IPS-20b (cell line): Measurements from ENCODE around the gene KCNK4.
"Not testable (repeated sequence)": the region's sequence is repeated elsewhere in the genome, so short reads cannot be mapped to it uniquely, and the experiment has no call there.

Experiments
- H3K27ac ChIP-seq: one replicate; pipeline ENCODE4 v1.5.1; 2013; ENCODE audit warnings: low read length
- H3K27me3 ChIP-seq: 2 replicates; pipeline ENCODE4 v1.6.1; 2013; ENCODE audit warnings: mild to moderate bottlenecking, low read length, inconsistent platforms; ENCODE audit not compliant: insufficient read depth
- H3K36me3 ChIP-seq: 2 replicates; pipeline ENCODE4 v1.6.1; 2013; ENCODE audit warnings: low read depth, mild to moderate bottlenecking, inconsistent platforms, low read length, moderate library complexity; ENCODE audit not compliant: insufficient read depth
- H3K4me1 ChIP-seq: 2 replicates; pipeline ENCODE4 v1.6.1; 2013; ENCODE audit warnings: mild to moderate bottlenecking, control low read depth, inconsistent platforms, low read length, moderate library complexity; ENCODE audit not compliant: insufficient read depth
- H3K4me3 ChIP-seq: 2 replicates; pipeline ENCODE4 v1.5.1; 2013; ENCODE audit warnings: mild to moderate bottlenecking, low read length, inconsistent platforms
- H3K9ac ChIP-seq: 2 replicates; pipeline ENCODE4 v1.6.1; 2013; ENCODE audit warnings: low read depth, mild to moderate bottlenecking, inconsistent platforms, low read length, moderate library complexity
- H3K9me3 ChIP-seq: 2 replicates; pipeline ENCODE4 v1.6.1; 2013; ENCODE audit warnings: mild to moderate bottlenecking, low read depth, low read length, inconsistent platforms; ENCODE audit not compliant: insufficient read depth

KCNK4 gene

DNA sequence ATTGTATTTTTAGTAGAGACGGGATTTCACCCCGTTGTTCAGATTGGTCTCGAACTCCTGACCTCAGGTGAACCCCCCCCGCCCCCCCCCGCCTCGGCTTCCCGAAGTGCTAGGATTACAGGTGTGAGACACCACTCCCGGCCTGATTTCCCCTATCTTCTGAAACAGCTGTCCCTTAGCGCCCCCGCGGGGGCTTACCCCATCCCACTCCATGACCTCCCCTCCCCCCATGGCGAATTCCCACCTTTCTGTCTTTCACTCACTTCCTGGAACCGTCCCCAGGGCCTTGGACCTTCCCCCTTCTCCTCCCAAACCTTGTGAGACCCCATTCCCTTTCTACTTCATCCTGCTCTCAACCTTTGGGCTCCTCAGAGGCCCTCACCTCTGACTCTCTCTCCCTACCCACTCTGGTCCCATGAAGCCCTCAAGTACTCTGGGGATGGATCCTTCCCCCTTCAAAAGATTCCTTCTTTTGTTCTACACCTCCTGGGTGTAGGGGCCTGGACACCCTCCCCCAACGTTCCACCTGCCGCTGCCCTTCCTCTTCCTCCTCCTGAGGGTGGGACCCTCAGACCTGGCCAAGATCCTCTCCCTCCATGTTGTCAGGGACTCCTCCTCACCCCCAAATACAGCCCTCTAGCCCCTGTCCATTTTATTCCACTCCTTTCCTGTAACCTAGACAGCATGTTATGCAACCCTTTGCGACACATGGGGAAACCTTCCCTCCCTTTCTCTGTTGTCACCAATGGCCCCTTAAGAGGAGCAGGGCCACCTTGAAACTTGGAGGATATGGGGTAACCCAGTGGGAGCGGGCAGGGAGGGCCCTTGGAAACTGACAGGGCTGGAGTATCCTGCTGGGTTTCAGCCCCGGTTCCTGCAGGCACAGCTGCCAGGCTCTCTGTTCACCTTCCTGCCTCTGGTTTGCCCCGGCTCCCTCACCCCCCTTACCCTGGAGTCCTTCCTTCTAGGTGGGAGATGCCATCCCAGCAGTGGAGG lies 28.0 kb downstream of the KCNK4 start:
- no peaks in the 10 kb centered on the region for H3K9me3 ChIP-seq
- peaks cover 54% of the 10 kb centered on the region for H3K36me3 ChIP-seq
- peak overlapping the region; percentile 96; the same call in 1 of the 2 replicates for H3K9ac ChIP-seq
- H3K4me3 ChIP-seq, result peak overlapping the region; percentile 94
- peaks cover 2% of the 10 kb centered on the region; the same call in 1 of the 2 replicates for H3K4me1 ChIP-seq
- no peaks in the 10 kb centered on the region for H3K27me3 ChIP-seq
- no peak overlapping the region for H3K27ac ChIP-seq

DNA sequence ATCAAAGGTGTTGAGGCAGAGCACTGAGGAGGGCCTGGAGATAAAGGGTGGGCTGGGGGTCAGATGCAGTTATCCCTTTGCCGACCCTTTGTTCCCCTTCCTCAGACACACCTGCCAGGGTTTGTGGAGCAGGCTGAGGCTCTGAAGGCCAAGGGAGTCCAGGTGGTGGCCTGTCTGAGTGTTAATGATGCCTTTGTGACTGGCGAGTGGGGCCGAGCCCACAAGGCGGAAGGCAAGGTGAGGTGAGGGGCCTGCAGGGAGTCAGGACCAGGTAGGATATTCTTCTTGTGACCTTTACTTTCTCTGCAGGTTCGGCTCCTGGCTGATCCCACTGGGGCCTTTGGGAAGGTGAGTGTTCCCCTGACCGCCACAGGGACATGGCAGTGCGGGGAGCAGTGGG lies 29.5 kb downstream of the KCNK4 start:
- Histone ChIP-seq H3K36me3 (peaks cover 39% of the 10 kb centered on the region), H3K4me1 (peaks cover 5% of the 10 kb centered on the region; the same call in 1 of the 2 replicates), H3K9ac (no peak overlapping the region), H3K27me3 (no peaks in the 10 kb centered on the region), H3K27ac (no peak overlapping the region), H3K9me3 (no peaks in the 10 kb centered on the region), H3K4me3 (no peak overlapping the region)

DNA sequence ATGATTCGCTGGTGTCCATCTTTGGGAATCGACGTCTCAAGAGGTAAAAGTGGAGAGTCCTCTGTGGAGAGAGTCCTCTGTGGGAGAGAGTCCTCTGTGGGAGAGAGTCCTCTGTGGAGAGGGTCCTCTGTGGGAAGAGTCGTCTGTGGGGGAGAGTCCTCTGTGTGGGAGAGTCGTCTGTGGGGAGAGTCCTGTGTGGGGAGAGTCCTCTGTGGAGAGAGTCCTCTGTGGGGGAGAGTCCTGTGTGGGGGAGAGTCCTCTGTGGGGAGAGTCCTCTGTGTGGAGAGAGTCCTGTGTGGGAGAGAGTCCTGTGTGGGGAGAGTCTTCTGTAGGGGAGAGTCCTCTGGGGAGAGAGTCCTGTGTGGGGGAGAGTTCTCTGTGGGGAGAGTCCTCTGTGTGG lies 29.9 kb downstream of the KCNK4 start:
- Histone ChIP-seq H3K4me1 (peaks cover 5% of the 10 kb centered on the region; the same call in 1 of the 2 replicates), H3K9me3 (no peaks in the 10 kb centered on the region), H3K27me3 (no peaks in the 10 kb centered on the region), H3K4me3 (no peak overlapping the region), H3K27ac (no peak overlapping the region), H3K36me3 (peaks cover 35% of the 10 kb centered on the region), H3K9ac (no peak overlapping the region)

DNA sequence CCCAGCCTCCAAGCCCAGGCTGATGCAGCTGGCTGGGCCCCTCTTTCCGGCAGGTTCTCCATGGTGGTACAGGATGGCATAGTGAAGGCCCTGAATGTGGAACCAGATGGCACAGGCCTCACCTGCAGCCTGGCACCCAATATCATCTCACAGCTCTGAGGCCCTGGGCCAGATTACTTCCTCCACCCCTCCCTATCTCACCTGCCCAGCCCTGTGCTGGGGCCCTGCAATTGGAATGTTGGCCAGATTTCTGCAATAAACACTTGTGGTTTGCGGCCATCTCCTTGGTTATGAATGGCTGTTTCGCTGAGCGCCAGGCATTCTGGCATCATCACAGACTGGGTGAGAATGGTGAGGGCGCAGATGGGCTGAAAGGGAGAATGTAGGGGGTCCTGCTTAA lies 30.4 kb downstream of the KCNK4 start:
- no peaks in the 10 kb centered on the region for H3K9me3 ChIP-seq
- H3K27me3 ChIP-seq, result no peaks in the 10 kb centered on the region
- no peak overlapping the region for H3K27ac ChIP-seq
- H3K36me3 ChIP-seq, result peaks cover 30% of the 10 kb centered on the region
- H3K9ac ChIP-seq, result no peak overlapping the region
- peaks cover 5% of the 10 kb centered on the region; the same call in 1 of the 2 replicates for H3K4me1 ChIP-seq
- H3K4me3 ChIP-seq, result no peak overlapping the region

DNA sequence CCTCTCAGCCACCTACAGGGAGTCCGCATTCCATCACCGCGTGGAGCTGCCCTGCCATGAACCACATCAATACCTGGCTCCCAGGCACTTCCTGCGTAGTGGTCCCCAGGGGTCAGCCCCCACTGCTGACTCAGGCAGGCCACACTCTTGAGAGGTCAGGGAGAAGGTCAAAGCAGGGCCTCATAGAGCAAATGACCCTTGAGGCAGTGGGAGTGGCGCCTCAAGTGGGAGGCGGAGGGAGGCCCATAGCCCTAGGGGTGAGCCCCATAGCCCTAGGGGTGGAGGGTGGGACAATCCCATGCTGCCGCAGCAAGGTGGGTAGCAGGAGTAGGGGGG lies 31.8 kb downstream of the KCNK4 start:
- Histone ChIP-seq H3K9ac (no peak overlapping the region), H3K27me3 (no peaks in the 10 kb centered on the region), H3K4me3 (no peak overlapping the region), H3K4me1 (0 out of 2 replicates have a peak, but pooled peaks cover 5% of the 10 kb centered on the region), H3K36me3 (peaks cover 27% of the 10 kb centered on the region), H3K27ac (no peak overlapping the region), H3K9me3 (no peaks in the 10 kb centered on the region)

DNA sequence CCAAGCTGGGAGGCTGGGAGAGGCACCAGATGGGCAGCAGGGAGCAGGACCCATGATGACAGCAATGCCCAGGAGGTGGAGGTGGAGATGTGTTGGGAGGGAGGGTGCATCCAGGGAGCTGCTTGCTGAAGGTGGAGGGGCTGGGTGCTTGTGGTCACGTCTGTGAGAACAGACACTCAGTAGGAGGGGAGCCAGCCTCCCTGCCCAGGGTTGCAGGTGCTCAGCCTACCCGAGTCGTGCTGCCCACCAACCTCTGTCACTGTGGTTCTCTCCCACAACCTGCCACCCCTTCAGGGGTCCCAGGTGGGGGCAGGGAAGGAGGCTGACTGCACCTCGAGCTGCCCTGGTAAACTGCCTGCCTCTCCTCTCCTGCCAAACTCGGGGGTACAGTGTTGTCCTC lies 32.3 kb downstream of the KCNK4 start:
- Histone ChIP-seq H3K36me3 (peaks cover 27% of the 10 kb centered on the region), H3K4me1 (0 out of 2 replicates have a peak, but pooled peaks cover 5% of the 10 kb centered on the region), H3K9me3 (no peaks in the 10 kb centered on the region), H3K4me3 (no peak overlapping the region), H3K27me3 (no peaks in the 10 kb centered on the region), H3K27ac (no peak overlapping the region), H3K9ac (no peak overlapping the region)

DNA sequence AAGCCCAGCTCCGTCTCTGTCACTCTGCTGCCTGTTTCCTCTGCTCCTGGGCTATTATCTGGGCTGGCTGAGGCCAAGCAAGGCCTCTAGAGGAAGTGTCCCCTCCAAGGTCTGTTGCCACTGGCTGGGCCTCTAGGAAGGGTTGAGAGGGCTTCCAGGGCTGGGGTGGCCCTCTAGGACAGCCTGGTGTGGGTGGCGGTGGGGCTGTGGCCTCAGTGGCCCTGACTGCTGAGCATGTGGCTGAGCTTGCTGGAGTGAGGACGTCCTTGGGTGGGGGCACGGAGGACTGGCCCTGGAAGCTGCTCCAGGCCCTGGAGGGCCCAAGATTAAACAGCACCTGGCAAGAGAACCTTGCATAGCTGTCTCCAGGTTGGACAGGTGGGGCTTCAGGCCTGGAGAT lies 32.9 kb downstream of the KCNK4 start:
- peaks cover 27% of the 10 kb centered on the region for H3K36me3 ChIP-seq
- H3K27me3 ChIP-seq, H3K4me3 ChIP-seq, H3K9me3 ChIP-seq, H3K9ac ChIP-seq, H3K27ac ChIP-seq, H3K4me1 ChIP-seq: not testable (repeated sequence)

DNA sequence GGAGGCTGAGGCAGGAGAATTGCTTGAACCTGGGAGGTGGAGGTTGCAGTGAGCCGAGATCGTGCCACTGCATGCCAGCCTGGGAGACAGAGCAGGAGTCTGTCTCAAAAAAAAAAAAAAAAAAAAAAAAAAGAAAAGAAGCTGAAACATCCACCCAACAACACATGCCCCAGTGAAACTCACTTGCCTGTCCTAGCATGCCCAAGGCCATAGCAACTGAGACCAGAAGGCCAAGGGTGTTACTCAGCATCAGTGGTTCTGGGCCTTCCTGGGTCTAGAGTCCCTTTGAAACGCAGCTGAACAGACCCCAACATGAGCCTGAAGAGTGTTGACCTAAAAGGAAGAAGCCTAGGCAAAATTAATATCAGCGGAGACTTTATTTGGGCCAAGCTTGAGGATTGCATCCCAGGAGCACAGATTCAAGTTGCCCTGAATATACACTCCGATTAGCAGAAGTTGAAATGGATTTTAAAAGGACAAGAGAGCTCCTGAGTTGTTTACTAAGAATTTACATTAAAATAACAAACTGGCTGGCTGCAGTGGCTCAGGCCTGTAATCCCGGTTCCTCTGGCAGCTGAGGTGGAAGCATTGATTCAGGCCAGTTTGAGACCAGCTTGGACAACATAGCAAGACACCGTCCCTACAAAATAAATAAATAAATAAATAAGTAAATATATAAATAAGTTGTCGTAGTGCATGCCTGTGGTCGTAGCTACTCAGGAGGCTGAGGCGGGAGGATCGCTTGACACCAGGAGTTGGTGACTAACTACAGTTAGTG lies 33.8 kb downstream of the KCNK4 start:
- no peak overlapping the region for H3K27ac ChIP-seq
- H3K9me3 ChIP-seq, result no peaks in the 10 kb centered on the region
- peaks cover 27% of the 10 kb centered on the region for H3K36me3 ChIP-seq
- no peaks in the 10 kb centered on the region for H3K27me3 ChIP-seq
- H3K4me1 ChIP-seq, result 0 out of 2 replicates have a peak, but pooled peaks cover 3% of the 10 kb centered on the region
- no peak overlapping the region for H3K4me3 ChIP-seq
- H3K9ac ChIP-seq, result peak overlapping the region; percentile 23; the same call in 1 of the 2 replicates

DNA sequence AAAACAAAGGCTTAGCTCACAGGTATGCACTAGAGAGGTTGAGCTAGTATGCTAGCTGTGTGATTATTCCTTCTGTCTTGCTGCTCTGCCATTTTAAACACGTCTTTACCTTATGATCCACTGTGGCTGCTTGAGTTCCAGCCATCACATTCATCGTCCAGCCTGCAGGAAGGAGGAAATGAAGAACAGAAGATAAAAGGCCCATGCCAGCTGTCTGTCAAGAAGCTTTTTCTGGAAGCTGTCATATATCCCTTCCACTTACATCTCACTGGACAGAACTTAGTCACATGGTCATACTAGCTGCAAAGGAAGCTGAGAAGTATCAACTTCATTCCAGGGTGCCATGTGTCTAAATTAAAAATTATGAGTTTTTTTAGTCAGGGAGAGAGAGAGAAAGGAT lies 36.3 kb downstream of the KCNK4 start:
- Histone ChIP-seq H3K27me3 (no peaks in the 10 kb centered on the region), H3K4me3 (no peak overlapping the region), H3K9me3 (no peaks in the 10 kb centered on the region), H3K27ac (no peak overlapping the region), H3K36me3 (0 out of 2 replicates have a peak, but pooled peaks cover 7% of the 10 kb centered on the region), H3K4me1 (peaks cover 9% of the 10 kb centered on the region), H3K9ac (no peak overlapping the region)

DNA sequence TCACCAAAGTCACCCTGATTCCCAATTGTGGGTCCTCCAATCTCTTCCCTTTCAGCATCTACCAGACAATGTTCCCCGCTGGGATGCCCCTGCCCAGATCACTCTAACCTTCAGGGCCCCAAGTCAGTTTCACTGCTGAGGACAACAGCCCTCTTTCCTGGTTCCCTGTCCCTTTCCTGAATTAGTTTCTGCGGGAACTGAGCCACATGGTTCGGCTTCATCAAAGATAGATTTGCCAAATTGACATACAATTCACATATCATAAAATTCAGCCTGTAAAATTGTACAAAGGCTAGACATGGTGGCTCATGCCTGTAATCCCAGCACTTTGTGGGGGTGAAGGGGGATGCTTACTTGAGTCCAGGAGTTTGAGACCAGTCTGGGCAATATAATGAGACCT lies 36.9 kb downstream of the KCNK4 start:
- H3K9ac ChIP-seq, result no peak overlapping the region
- H3K9me3 ChIP-seq, result no peaks in the 10 kb centered on the region
- H3K4me3 ChIP-seq, result no peak overlapping the region
- H3K4me1 ChIP-seq, result peaks cover 9% of the 10 kb centered on the region
- no peak overlapping the region for H3K27ac ChIP-seq
- 0 out of 2 replicates have a peak, but pooled peaks cover under 1% of the 10 kb centered on the region for H3K36me3 ChIP-seq
- no peaks in the 10 kb centered on the region for H3K27me3 ChIP-seq

DNA sequence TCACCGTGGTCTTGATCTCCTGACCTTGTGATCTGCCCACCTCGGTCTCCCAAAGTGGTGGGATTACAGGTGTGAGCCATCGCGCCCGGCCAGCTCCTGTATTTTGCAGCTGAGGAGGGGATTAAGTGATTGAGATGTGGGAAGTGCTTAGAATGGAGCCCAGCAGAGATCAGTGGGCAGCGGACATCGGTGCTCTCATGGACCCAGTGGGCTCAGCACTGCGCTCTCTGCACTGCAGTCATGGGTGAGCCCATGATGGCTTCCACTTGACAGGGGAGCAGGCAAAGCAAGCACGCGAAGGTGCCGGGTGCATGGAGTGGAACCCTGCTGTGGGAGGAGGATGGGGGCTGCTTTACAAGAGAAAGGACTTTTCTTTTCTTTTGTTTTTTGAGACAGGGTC lies 39.8 kb downstream of the KCNK4 start:
- H3K36me3 ChIP-seq, result no peaks in the 10 kb centered on the region
- no peaks in the 10 kb centered on the region for H3K27me3 ChIP-seq
- H3K27ac ChIP-seq, result no peak overlapping the region
- H3K9me3 ChIP-seq, result no peaks in the 10 kb centered on the region
- H3K4me1 ChIP-seq, result peaks cover 6% of the 10 kb centered on the region
- H3K4me3 ChIP-seq, result no peak overlapping the region
- no peak overlapping the region for H3K9ac ChIP-seq
